ENCODE results near the gene TUBGCP4. TPM values are rescaled to one million over a fixed set of nuclear protein-coding genes. Genes with fewer than 3 reads are reported as not detected.

Gene TUBGCP4
- total RNA-seq, 1 experiment from 2014 or later: 23.5 TPM

DNA sequence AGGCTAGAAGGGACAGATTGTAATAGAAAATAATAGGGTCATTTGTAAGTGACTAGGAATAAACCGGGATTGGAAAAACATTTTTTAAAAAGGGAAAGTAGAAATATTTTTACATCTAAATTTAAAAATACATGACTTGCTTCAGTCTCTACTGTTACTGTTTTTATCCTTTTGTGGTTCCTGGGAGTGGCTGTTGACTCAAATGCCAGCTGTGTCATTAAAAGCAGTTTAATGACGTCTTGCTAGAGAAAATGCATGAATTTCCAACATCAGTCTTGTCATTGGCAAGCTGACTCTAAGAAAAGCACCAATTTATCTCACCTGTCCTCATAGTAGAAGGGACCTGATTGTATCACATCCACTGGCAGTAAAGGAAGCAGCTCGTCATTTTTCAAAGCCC is 23.8 kb upstream of the TUBGCP4 start:
- H4K8ac ChIP-seq (replicated peaks; ENCODE audit: insufficient read length, low read depth, low read length): no peak overlapping the region

More for the DNA sequence above, 23.8 kb upstream of the TUBGCP4 start:
- Histone ChIP-seq H2BK5ac (ENCODE audit: insufficient read length, low read length) (no peak overlapping the region), H3K79me2 (ENCODE audit: insufficient read depth, low read length) (no peaks in the 10 kb centered on the region), H3K14ac (ENCODE audit: insufficient read depth, low read length) (no peak overlapping the region), H4K20me1 (ENCODE audit: control insufficient read depth, insufficient read depth, insufficient read length) (no peaks in the 10 kb centered on the region), H3K18ac (ENCODE audit: insufficient read length, low read depth, low read length) (no peak overlapping the region), H3K9me3 (ENCODE audit: control insufficient read depth, low read depth, low read length) (no peaks in the 10 kb centered on the region), H3K27ac (ENCODE audit: insufficient read length, low read depth, low read length) (no peak overlapping the region), H3K23ac (ENCODE audit: insufficient read length, low read depth, low read length) (no peak overlapping the region), H3T11ph (ENCODE audit: low read length) (no peak overlapping the region), H3K23me2 (ENCODE audit: insufficient read length, low read depth, low read length, poor library complexity, severe bottlenecking) (no peaks in the 10 kb centered on the region), H3K4me1 (ENCODE audit: insufficient read depth, low read length) (no peaks in the 10 kb centered on the region), H2AK5ac (ENCODE audit: insufficient read length, low read length) (no peak overlapping the region), H3K56ac (ENCODE audit: insufficient read length, low read depth, low read length) (no peak overlapping the region), H2BK20ac (ENCODE audit: low read depth, low read length, poor library complexity, severe bottlenecking) (no peak overlapping the region), H3K79me1 (ENCODE audit: insufficient read depth, low read depth, low read length, poor library complexity, severe bottlenecking) (no peaks in the 10 kb centered on the region), H3K4me2 (ENCODE audit: insufficient read depth, insufficient read length, low read length) (no peak overlapping the region), H2BK12ac (ENCODE audit: insufficient read length, low read depth, low read length) (no peak overlapping the region), H2BK120ac (ENCODE audit: low read depth, low read length, poor library complexity, severe bottlenecking) (no peak overlapping the region), H2AFZ (ENCODE audit: low read length) (no peak overlapping the region), H4K5ac (ENCODE audit: insufficient read length, low read depth, low read length) (no peak overlapping the region), H3K27me3 (ENCODE audit: insufficient read depth, low read length) (no peaks in the 10 kb centered on the region), H4K91ac (ENCODE audit: insufficient read length, low read depth, low read length) (no peak overlapping the region), H3K9ac (ENCODE audit: extremely low read depth, insufficient read length, low read length) (no peak overlapping the region), H3K4ac (ENCODE audit: low read depth, low read length) (no peak overlapping the region), H2BK15ac (ENCODE audit: low read depth, low read length) (no peak overlapping the region)
- no peak for DNase-seq
- TF ChIP-seq CTCF (conservative IDR thresholded peaks at IDR 0.05): no peak
- Mint-ChIP-seq H3K4me3 (no peak overlapping the region), H3K9me3 (no peaks in the 10 kb centered on the region), H3K27me3 (ENCODE audit: low read depth) (no peaks in the 10 kb centered on the region; the same call in 1 of the 2 replicates), H3K27ac (no peak overlapping the region), H3K36me3 (ENCODE audit: insufficient read depth in 1 of 3, low read depth in 3 of 3) (peaks cover 0 to 26% (median 7%) of the 10 kb centered on the region in 3 experiments; a peak in 6 of 7 replicates), H3K4me1 (no peaks in the 10 kb centered on the region)
- WGBS (ENCODE audit: extremely low coverage, insufficient read length, low lambda C conversion rate): no CpG with 5 or more reads among the region's 3 CpGs
